Measurements from ENCODE around the gene SULF2. TPM values are rescaled to one million over a fixed set of nuclear protein-coding genes. Genes with fewer than 3 reads are reported as not detected.

The SULF2 gene
- total RNA-seq, 1 experiment from 2014 or later = 66.1 TPM

DNA sequence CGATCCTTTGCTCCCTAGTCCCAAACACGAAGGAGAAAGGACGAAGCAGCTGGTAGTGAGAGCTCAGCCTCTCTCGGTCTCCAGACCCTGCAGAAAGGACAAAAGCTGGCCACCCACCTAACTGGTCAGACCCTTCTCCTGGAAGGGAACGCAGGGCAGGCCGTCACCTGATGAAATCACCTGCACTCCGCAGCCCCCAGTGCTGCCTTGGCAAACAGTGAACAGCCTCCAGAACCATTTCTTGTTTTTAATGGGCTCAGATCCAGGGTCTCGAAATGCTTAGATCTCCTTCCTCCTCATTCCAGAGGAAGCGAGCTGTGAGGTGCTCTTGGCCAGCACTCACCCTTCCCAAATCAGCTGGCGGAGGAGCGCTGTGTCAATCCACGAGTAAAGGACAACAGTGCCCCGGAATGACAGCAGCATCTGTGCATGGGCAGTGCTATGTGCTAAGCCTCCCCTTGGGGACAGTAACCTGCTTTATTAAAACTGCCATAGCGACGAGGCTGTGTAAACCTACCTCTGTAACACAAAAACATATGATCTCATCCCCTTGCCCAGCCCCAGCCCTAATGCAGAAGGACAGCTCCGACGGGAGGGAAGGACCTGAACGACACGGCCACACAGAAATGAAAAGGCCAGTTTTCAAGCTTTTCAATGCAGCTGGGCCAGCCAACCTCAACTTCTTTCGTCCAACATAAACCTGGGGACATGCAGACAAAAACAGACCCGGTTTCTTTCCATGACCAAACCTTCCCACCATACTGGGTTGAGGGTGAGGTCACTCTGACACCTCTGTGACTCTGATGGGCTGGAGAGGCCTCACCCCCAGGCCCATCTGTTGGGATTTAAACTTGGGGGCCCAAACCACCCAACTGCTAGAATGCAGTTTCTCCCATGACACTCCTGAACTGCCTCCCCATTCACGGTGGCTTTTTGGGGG lies 43.3 kb downstream of the SULF2 start:
- Mint-ChIP-seq H3K4me1 (ENCODE audit: low read depth, unreplicated experiment) (peaks cover 5% of the 10 kb centered on the region), H3K27ac (ENCODE audit: unreplicated experiment) (no peak overlapping the region), H3K36me3 (ENCODE audit: insufficient read depth, unreplicated experiment) (peaks cover 6% of the 10 kb centered on the region), H3K4me3 (ENCODE audit: unreplicated experiment) (no peak overlapping the region), H3K9me3 (ENCODE audit: unreplicated experiment) (no peaks in the 10 kb centered on the region), H3K27me3 (ENCODE audit: insufficient read depth, unreplicated experiment) (no peaks in the 10 kb centered on the region)
- TF ChIP-seq, protein P1, sequence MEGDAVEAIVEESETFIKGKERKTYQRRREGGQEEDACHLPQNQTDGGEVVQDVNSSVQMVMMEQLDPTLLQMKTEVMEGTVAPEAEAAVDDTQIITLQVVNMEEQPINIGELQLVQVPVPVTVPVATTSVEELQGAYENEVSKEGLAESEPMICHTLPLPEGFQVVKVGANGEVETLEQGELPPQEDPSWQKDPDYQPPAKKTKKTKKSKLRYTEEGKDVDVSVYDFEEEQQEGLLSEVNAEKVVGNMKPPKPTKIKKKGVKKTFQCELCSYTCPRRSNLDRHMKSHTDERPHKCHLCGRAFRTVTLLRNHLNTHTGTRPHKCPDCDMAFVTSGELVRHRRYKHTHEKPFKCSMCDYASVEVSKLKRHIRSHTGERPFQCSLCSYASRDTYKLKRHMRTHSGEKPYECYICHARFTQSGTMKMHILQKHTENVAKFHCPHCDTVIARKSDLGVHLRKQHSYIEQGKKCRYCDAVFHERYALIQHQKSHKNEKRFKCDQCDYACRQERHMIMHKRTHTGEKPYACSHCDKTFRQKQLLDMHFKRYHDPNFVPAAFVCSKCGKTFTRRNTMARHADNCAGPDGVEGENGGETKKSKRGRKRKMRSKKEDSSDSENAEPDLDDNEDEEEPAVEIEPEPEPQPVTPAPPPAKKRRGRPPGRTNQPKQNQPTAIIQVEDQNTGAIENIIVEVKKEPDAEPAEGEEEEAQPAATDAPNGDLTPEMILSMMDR (IDR thresholded peaks at IDR 0.05; ENCODE audit: insufficient read depth in 1 of 2, low read depth in 1 of 2, low read length in 1 of 2, severe bottlenecking in 1 of 2, unreplicated experiment in 1 of 2) = no peak
- Histone ChIP-seq H3K4me1 (no peaks in the 10 kb centered on the region), H3K27me3 (replicated peaks; ENCODE audit: control insufficient read depth, insufficient read depth, low read length) (no peaks in the 10 kb centered on the region), H3K4me3 (ENCODE audit: low read depth, low read length) (no peak overlapping the region), H3K9me3 (no peaks in the 10 kb centered on the region), H3K36me3 (ENCODE audit: control insufficient read depth, insufficient read depth, low read length) (no peaks in the 10 kb centered on the region)
- DNase-seq = no peak
- ChIA-PET POLR2A (interaction anchor here (0.5 kb wide), 1 partner anchor 553 kb away, joined by 4 read pairs; no protein-coding TSS in a partner anchor), CTCF (no interaction called here)
- no TSS peak for BruUV-seq (replicated peaks)
- intact Hi-C loops (cut with micrococcal nuclease; ENCODE audit: unreplicated experiment) = no loop called here

DNA sequence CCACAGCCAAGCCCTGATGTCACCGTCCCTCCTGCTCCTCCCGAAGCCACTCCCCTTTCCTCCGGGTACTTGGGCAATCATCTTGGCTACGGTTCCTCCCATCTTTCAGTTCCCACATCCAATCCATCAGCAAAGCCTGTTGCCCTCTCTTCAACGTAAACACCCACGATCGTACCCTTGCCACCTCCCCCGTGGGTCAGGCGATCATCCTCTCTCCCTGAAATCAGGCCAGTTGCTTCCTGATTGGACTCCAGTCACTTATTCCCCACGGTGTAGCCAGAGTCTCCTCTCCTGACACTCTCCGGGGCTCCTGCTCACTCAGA lies 44.5 kb downstream of the SULF2 start:
- Mint-ChIP-seq H3K4me3 (ENCODE audit: unreplicated experiment) (no peak overlapping the region), H3K4me1 (ENCODE audit: low read depth, unreplicated experiment) (peaks cover 5% of the 10 kb centered on the region), H3K27me3 (ENCODE audit: insufficient read depth, unreplicated experiment) (no peaks in the 10 kb centered on the region), H3K27ac (ENCODE audit: unreplicated experiment) (no peak overlapping the region), H3K9me3 (ENCODE audit: unreplicated experiment) (no peaks in the 10 kb centered on the region), H3K36me3 (ENCODE audit: insufficient read depth, unreplicated experiment) (peaks cover 6% of the 10 kb centered on the region)
- ChIA-PET POLR2A (interaction anchor here (0.6 kb wide), 1 partner anchor 68 kb away, joined by 5 read pairs; no protein-coding TSS in a partner anchor), CTCF (no interaction called here)
- intact Hi-C loops (cut with micrococcal nuclease; ENCODE audit: unreplicated experiment) = no loop called here
- no peak for DNase-seq
- H3K4me3 ChIP-seq (ENCODE audit: low read depth, low read length) = no peak overlapping the region
- H3K27me3 ChIP-seq (replicated peaks; ENCODE audit: control insufficient read depth, insufficient read depth, low read length) = no peaks in the 10 kb centered on the region
- H3K4me1 ChIP-seq = no peaks in the 10 kb centered on the region
- no peaks in the 10 kb centered on the region for H3K36me3 ChIP-seq (ENCODE audit: control insufficient read depth, insufficient read depth, low read length)
- BruUV-seq (replicated peaks) = no TSS peak
- TF ChIP-seq, protein P1 (IDR thresholded peaks at IDR 0.05; ENCODE audit: insufficient read depth in 1 of 2, low read depth in 1 of 2, low read length in 1 of 2, severe bottlenecking in 1 of 2, unreplicated experiment in 1 of 2) = no peak
- no peaks in the 10 kb centered on the region for H3K9me3 ChIP-seq

DNA sequence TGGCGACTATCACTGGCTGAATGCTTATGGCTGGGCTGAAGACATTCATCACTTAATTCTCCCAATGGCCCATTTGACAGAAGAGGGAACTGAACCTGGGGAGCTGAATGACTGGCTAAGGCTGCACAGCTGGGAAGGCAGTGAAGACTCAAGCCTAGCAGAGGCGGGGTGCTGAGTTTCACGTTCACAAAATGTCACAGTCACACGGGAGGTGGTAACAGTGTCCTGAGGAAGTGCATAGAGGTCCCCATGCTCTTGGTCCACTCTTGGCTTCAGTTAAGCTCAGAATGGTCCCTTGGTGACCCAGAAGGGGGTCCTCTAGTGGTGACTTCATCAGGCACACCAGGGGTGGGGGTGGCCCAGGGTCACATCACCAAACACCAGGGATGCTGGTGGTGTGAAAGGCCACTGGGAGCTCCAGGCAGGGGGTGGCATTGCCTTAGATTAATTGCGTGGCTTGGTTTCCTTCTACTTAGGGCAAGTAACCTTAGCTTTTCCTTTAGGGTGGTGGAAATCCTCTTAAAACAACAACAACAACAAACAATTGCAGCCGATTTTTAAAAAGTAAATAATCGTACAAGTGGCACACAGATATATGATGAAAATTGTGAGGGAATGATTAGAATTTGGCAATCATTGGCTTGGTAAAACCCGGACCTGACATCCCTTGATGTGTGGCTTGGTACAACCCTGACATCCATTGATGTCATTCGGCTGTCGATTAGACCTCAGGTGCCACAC lies 45.0 kb downstream of the SULF2 start:
- CTCF ChIA-PET = no interaction called here

More for the DNA sequence above, 45.0 kb downstream of the SULF2 start:
- H3K36me3 Mint-ChIP-seq (ENCODE audit: insufficient read depth, unreplicated experiment) = peaks cover 6% of the 10 kb centered on the region
- no TSS peak for BruUV-seq (replicated peaks)
- no peaks in the 10 kb centered on the region for H3K27me3 Mint-ChIP-seq (ENCODE audit: insufficient read depth, unreplicated experiment)
- Histone ChIP-seq H3K9me3 (no peaks in the 10 kb centered on the region), H3K27me3 (replicated peaks; ENCODE audit: control insufficient read depth, insufficient read depth, low read length) (no peaks in the 10 kb centered on the region), H3K4me1 (no peaks in the 10 kb centered on the region), H3K36me3 (ENCODE audit: control insufficient read depth, insufficient read depth, low read length) (no peaks in the 10 kb centered on the region), H3K4me3 (ENCODE audit: low read depth, low read length) (no peak overlapping the region)
- no peak overlapping the region for H3K4me3 Mint-ChIP-seq (ENCODE audit: unreplicated experiment)
- POLR2A ChIA-PET = interaction anchor here (0.6 kb wide), 1 partner anchor 68 kb away, joined by 5 read pairs; no protein-coding TSS in a partner anchor
- H3K9me3 Mint-ChIP-seq (ENCODE audit: unreplicated experiment) = no peaks in the 10 kb centered on the region
- H3K27ac Mint-ChIP-seq (ENCODE audit: unreplicated experiment) = no peak overlapping the region
- H3K4me1 Mint-ChIP-seq (ENCODE audit: low read depth, unreplicated experiment) = peaks cover 5% of the 10 kb centered on the region
- TF ChIP-seq, protein P1 (IDR thresholded peaks at IDR 0.05; ENCODE audit: insufficient read depth in 1 of 2, low read depth in 1 of 2, low read length in 1 of 2, severe bottlenecking in 1 of 2, unreplicated experiment in 1 of 2) = no peak
- DNase-seq = no peak
- intact Hi-C loops (cut with micrococcal nuclease; ENCODE audit: unreplicated experiment) = no loop called here

All from Caco-2 (cell line).